ENCODE measurements around the gene POLN. TPM values are rescaled to one million over a fixed set of nuclear protein-coding genes. Genes with fewer than 3 reads are reported as not detected.

Gene POLN
- total RNA-seq, 1 donor from 2014 or later, result 2.0 TPM

DNA sequence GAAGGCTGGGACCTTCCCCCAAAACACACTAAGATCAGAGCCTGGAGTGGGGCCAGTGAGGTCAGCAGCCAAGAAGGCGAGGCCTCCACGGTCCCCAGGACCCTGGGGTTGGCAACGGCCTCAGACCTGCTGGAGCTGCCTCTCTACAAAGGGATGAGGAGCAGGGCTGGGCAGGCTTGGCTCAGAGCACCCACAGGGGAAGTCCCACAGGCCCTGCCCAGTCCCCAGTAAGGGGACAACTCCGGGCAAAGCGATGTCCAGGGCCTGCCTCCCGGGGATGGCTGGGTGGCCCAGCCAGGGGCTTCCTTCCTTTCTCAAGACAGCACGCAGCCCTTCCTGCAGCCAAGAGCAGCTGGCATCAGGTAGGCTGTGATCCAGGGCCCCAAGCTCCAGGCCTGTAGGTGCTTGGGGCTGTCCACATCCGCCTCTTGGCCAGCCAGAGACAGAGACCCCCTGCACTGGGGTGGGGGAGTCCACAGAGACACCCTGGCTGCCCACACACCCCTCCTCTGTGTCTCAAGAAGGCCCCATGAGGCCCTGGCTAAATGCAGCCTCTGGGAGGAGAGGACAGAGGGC, 14.3 kb upstream of the POLN start:
- intact Hi-C loops (cut with DNase I), result loop anchor here (2.0 kb wide), 1 partner anchor 13 kb away; the partner anchor contains the start of genes HAUS3 and POLN
- DNase-seq (ENCODE audit: missing footprints) (peak; percentile 74), ATAC-seq (peak; percentile 58)

GRCh38 chr4:2255501-2256155, 13.7 kb upstream of the POLN start:
- intact Hi-C loops (cut with DNase I), result loop anchor here (2.0 kb wide), 1 partner anchor 13 kb away; the partner anchor contains the start of genes HAUS3 and POLN
- ATAC-seq (peak; percentile 27), DNase-seq (ENCODE audit: missing footprints) (peak; percentile 59)

DNA sequence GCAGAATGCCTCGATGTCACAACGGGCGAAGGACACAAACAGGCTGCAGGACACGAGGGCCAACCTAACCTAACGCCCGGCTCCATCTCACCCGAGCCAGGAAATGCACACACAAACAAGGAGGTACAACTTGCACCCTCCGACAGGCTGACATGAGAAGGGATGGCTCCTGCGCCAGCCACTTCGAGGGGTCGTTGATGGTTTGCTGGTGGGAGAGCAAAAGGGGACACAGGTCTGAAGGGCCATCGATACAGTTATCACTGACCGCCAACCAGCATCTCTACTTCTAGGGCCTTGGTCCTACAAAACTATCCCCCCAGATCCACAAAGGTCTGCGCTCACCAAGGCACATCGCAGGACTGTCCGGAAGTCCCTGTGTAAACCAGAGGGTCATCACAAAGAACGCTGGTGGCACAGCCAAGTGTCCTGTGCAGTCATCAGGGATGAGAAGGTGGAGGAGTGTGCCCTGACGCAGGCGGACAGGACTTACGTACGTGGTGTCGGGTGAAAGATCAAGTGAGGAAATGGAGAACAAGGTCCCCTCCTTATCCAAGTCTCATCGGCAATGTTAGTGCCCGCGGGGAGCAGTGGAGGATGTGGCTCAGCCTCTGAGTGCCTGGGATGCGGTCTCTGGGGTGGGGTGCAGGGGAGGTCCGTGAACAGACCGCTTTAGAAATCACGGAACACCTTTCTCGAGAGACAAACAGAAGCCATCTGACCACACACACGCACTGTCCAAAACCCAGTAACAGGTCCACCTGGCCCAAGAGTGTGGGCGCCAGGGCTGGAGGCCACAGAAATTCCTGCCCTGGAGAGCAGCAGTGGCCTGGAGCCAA, 13.0 kb upstream of the POLN start:
- no peak for ATAC-seq
- intact Hi-C loops (cut with DNase I), result no loop called here
- DNase-seq (ENCODE audit: missing footprints), result no peak

DNA sequence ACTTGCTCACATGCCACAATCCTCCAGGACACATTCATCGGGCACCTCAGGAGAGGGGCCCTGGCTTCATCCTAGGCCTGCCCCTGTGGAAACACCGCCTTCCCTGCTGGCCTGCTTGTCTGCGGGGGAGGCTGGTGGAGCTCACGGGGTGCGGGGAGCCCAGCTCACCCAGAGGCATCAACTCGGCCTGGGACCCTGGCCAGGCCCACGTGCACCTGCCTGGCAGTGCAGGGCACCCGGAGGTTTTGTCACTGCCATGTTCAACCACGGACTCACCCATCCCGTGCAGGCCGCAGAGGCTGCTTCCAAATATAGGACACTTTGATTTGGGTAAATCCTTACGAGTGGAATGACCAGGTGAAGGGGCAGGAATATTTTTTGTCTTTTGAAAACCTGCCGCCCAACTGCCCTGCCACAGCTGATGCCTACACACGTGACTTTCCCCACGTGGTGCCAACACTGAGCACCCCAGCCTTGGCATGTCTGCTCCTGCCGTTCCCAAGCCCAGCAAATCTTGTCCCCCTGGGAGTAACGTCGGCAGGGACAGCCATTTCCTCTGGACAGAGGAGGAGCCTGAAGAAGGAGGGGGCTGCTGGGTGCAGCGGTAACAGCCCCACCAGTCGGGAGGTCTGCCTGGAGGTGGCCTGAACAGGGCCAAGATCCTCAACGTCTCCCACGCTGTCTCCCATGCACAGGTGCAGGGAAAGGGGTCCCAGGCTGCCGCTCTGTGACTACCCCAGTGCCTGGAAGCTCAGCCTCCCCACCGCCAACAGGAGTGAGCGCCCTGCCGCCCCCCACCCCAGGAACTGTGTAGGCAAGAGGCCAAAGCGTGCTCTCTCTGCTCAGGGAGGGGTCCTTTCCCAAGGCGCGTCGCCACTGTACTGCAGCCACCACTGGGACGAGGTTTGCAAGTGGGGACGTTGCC, 11.5 kb upstream of the POLN start:
- DNase-seq (ENCODE audit: missing footprints) (peak; percentile 42), ATAC-seq (no peak)
- intact Hi-C loops (cut with DNase I), result no loop called here

DNA sequence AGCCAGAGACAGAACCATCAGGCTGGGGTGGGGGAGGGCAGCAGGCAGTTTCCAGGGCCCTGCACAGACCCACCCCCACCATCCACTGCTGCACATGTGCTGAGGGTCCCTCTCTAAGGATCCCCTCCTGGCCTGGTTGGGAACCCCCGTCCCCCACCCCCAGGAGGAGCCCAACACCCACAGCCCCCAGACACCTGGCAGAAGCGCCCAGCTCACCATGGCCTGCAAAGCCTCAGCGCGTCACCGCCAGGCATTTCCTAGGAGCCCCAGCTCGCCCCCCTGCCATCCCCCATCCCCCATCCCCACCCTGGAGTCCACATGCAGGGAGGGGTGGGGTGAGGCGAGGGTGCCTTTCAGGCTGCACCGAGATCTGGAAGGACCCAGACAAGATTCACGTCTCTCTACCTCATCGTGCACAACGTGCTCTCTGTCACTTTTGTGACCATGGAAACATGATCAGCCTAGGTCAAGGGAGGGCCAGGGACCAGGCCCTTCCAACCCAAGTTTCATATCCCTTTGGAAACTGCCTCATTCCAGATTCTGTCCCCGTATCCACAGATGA, 10.7 kb upstream of the POLN start:
- ATAC-seq, result no peak
- no peak for DNase-seq (ENCODE audit: missing footprints)
- intact Hi-C loops (cut with DNase I), result no loop called here

DNA sequence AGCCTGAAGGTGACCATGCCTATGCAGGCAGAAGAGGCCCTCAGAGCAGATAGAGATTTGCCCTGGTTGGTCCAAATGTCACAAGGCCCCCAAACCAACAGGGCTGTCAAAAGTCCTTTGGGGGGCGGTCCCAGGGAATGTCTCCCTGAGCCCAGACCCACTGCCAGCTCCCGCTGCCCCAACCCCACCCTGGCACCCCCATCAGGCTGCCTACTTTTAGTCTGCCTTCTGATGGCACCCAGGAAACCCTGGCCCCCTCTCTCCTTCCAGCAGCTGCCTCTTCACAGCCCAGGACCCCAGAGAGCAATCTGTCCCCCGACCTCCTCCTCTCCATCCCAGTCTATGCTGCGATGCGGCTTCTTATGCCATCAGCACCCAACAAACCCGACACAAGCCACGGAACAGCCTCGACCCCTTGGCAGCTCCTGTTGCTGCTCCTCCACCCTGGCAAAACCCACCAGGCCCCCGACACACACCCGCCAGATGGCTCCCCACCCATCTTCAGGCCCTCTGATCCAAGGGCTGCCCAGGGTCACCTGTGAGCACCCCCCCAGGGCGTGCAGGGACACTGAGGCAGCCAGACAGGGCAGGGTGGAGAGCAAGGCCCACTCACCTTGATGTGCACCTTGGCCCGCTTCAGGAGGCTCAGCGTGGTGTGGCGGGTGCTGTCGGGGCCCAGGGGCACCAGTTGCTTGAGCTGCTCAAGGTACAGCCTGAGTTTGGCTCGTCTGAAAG, 10.0 kb upstream of the POLN start:
- intact Hi-C loops (cut with DNase I), result no loop called here
- no peak for DNase-seq (ENCODE audit: missing footprints)
- no peak for ATAC-seq

DNA sequence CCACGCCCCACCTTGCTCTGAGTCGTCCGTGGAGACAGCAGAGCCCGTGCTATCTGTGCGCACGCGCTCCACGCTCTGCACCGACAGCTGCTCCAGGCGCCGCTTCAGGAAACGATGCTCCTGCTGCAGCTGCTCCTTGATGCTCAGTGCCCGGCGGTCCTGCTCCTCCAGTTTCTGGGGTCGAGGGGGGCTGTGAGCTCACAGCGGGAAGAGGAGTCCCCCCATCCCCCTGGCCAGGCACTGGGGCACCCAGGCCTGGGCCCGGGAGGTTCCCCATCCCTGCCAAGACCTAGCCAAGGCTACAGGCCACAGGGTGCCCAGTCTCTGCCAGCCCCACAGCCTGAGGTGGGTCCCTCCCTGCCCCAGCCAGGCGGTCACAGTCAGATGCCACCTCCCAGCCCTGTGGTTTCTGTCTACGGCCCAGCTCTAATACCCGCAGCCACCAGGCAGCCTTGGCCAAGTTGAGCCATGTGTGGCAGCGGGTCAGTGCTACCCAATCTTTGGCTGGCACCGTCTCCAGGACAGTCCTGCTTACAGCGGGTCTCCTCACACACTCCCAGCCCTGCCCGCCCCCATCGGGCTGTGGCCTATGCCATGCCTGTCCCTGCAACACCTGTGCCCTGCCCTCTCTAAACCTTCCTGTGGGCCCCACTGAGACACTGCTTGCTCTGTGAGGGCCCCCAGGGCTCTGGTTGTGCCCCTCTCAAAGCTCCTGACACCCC, 9.3 kb upstream of the POLN start:
- intact Hi-C loops (cut with DNase I), result no loop called here
- peak; percentile 48 for DNase-seq (ENCODE audit: missing footprints)
- ATAC-seq, result no peak

DNA sequence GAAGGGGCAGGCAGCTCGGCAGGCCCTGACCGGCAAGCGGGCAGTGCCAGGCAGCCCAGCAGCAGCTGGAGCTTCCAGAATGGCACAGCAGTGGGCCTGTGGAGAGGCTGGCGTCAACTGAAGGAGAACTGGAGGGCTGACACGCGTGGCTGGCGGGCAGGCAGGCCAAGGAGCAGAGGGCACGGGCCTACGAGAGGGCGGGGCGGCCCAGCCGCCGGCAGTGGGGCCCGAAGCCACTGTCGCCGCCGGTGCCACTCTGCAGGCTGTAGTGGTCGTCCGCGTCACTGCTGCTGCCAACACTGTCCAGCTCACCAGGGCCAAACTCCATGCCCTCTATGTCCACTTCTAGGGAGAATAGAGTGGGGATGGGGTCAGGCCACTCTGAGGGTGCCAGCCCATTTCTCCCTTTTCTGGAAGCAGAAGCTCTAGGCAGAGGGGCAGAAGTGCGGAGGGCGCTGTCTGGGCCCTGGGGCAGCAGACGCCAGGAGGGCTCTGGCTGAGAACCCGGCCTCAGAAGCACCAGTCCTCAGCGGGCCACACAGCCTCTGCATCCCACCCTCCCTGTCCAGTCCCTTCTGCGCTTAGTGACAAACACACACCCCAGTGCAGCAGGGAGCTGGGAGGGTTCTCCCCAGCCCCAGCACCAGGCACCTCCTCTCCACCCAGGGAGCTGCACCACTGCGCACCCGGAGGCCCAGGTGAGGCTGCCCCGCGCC, 8.6 kb upstream of the POLN start:
- ATAC-seq (no peak), DNase-seq (ENCODE audit: missing footprints) (peak; percentile 55)
- intact Hi-C loops (cut with DNase I), result no loop called here

DNA sequence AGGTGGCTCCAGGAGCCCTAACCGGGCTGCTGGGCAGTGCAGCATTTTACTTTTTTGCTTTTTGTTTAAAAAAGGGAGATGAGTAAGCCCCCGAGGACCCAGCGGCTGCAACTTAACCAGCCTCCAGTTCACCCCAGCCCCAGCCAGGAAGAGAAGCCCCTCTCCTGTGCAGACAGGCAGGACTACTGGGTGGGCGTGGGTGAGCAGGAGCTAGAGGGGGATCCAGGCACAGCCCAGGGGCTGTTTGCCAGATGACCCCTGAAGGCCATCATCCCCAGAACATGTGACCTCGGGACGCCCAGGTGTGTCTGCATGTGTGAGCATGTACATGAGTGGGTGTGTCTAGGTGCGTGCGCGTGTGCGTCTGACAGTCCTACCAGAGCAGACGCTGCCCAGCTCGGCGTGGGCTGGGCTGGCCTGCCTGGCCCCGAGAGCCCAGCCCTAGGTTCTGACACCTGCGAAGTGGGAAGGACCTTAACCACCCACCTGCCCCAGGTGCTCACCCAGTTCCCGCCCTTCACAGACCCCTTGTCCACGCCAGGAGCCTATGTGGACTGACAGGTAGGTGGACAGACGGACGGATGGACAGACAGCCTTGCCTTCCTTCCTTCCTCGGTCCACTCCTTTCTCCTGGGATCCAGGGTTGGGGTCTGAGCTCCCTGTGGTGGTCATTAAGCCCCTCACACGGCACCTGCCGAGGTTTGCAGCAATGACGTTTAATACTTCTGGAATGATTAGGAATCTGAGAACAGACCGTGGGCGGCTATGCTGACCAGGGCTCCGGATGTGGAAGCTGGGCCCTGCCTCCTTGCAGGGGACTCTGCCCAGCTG, 7.8 kb upstream of the POLN start:
- intact Hi-C loops (cut with DNase I), result no loop called here
- ATAC-seq (no peak), DNase-seq (ENCODE audit: missing footprints) (peak; percentile 61)

GRCh38 chr4:2248821-2249261, 6.9 kb upstream of the POLN start:
- ATAC-seq (no peak), DNase-seq (ENCODE audit: missing footprints) (no peak)
- intact Hi-C loops (cut with DNase I), result no loop called here

GRCh38 chr4:2248044-2248780, 6.3 kb upstream of the POLN start:
- no peak for ATAC-seq

DNA sequence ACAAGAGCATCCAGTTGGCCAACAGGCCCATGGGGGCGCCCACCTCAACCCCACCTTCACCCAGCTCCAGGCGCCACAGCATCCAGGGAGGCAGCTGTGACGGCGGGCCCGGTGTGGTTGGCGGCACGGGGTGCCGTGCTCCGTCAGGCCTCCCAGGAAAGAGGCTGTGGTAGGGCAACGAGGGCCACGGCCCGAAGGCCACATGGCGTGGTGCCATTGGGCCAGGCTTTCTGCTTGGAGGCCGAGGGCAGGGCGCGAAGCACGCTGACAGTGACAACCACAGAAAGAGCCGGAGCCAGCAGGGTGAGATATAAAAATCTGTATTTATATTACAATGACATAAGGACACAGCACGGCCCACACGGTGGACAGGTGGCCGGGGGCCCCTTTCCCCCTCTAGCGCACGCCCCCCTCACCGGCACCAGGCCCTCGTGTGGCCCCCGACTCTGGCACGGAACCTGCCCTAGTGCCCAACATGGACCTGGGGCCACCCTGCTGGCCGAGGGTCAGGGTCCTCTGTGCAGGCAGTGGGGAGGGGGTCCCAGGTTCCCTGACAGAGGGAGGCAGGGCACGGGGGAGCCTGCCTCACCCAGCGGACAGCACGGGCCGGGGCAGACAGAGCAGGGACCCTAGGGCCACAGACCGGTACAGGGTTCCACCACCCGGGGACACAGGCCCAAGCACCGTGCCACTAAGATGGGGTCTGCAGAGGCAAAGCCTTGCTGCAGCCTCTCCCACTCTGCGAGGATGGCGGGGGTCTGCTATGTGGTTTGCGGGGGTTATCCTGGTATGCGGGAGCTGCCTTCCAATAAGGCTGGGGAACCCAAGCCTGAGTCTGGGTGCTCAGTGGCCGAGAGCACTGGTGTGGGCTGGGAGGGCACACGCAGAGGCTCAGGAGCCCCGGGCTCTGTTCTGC, 5.5 kb upstream of the POLN start:
- intact Hi-C loops (cut with DNase I), result no loop called here
- peak; percentile 59 for DNase-seq (ENCODE audit: missing footprints)
- no peak for ATAC-seq

More at GRCh38 chr4:2248044-2248780, 6.3 kb upstream of the POLN start:
- intact Hi-C loops (cut with DNase I), result no loop called here
- peak; percentile 57 for DNase-seq (ENCODE audit: missing footprints)

DNA sequence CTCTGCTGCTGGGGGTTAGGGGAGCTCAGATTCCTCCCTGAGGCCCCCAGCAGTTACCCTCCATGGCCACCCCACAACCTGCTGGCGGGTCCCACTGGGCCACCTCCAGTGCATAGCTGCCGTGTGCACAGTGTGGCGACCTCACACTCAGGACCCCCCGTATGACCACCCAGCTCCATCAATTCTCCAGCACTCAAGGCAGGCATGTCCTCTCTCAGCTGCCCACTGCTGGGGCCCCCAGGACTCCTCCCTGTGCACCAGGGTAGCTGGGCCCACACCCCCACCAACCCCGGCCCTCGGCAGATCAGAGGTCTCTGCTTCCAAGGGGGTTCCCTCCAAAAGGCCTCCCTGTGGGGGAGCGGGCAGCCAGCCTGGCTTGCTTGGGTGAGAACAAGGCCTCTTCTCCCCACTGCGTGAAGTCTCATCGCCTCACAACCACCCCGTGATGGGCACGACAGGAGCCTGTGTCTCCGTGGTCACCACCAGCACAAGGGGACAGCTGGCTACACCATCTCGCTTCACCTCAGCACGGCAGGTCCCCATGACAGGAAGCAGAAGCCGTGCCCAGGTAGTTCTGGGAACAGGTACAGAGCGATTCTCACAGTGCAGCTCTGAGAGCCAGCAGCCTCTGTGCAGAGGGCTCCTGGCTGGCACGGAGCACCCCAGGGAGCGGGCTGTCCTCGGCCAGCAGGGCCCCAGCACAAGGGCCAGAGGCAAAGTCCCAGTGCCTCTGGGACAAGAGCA, 4.6 kb upstream of the POLN start:
- intact Hi-C loops (cut with DNase I), result no loop called here
- no peak for ATAC-seq
- peak; percentile 65 for DNase-seq (ENCODE audit: missing footprints)
